Right kidney (tissue), 1 donor: ENCODE measurements around the gene CYP3A5.
"Not testable (repeated sequence)": the region's sequence is repeated elsewhere in the genome, so short reads cannot be mapped to it uniquely, and the experiment has no call there.

ENCODE experiments used
- DNase-seq: peaks from one replicate; pipeline ENCODE4 v3.0.0-alpha.2; 2016

The CYP3A5 gene

DNA sequence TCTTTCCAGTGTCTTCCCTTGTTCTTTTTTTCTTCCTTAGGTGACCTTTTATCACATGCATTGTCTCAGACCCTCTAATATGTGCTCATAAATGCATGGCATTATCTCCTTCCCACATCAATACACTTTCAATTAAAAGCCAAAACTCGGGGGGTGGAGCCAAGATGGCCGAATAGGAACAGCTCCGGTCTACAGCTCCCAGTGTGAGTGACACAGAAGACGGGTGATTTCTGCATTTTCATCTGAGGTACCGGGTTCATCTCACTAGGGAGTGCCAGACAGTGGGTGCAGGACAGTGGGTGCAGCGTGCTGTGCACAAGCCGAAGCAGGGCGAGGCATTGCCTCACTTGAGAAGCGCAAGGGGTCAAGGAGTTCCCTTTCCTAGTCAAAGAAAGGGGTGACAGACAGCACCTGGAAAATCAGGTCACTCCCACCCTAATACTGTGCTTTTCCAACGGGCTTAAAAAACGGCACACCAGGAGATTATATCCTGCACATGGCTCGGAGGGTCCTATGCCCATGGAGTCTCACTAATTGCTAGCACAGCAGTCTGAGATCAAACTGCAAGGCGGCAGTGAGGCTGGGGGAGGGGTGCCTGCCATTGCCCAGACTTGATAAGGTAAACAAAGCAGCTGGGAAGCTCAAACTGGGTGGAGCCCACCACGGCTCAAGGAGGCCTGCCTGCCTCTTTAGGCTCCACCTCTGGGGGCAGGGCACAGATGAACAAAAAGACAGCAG is 6.2 kb upstream of the CYP3A5 start:
- not testable (repeated sequence) for DNase-seq

DNA sequence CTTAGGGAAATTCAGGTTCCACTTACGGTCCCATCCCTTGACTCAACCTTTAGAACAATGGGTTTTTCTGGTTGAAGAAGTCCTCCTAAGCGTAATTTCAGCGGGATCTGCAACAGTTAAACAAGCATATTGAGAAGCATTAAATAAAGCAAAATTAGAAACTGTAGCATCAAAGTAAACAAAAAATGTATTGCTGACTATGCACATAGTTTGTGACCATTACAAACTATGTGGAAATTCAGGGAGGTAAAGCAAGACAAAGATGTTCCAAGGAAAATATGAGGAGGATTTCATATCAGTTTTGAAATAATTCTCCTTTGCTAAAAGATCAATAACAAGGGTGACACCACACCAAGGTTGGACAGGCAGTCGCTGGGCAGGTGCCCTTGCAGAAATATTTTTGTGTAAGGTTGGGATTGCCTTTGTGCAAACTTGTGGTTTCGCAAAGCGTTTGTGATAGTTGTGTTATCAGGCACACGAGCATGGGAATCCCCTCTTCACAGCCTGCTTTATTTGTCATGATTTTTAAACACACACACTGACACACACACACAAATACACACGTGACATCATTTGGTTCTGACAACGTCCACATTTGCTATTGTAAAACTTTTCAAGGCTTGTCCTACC is 5.4 kb upstream of the CYP3A5 start:
- DNase-seq = no peak

DNA sequence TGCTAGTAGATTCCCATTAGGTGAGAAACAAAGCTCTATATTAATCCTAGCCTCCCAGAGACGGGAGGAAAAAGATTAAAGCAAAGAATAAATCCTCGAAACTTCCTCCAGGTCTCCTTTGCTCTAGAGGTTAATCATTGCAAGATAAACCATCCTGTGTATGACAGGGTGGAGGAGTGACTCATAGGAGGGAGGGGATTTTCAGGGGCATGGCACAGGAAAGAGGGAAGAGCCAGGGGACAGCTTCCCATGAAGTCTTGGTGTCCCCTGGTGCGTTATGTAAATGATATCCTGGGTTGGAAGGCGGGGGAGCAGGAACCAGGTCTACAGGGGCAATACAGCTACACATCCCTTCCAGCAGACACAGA is 780 bp downstream of the CYP3A5 start:
- DNase-seq = peak; percentile 9

DNA sequence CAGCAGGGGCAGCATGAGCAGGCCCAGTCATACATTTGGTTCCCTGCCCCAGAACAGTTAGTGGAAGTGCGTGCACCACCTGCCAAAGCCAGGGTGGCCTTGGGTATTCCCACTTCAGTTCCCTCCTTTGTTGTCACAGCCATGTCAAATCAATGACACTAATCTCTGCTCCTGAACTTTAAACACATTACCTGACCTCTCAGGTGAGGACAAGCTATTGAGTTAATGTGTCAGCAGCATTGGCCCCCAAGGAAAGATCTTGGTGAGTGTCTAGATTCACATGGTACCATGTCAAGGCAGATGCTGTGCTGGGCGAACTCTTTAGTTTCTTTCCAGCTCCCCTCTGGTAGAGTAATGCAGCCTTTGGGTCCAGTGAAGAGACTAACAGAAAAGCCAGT is 2.1 kb downstream of the CYP3A5 start:
- DNase-seq = no peak

DNA sequence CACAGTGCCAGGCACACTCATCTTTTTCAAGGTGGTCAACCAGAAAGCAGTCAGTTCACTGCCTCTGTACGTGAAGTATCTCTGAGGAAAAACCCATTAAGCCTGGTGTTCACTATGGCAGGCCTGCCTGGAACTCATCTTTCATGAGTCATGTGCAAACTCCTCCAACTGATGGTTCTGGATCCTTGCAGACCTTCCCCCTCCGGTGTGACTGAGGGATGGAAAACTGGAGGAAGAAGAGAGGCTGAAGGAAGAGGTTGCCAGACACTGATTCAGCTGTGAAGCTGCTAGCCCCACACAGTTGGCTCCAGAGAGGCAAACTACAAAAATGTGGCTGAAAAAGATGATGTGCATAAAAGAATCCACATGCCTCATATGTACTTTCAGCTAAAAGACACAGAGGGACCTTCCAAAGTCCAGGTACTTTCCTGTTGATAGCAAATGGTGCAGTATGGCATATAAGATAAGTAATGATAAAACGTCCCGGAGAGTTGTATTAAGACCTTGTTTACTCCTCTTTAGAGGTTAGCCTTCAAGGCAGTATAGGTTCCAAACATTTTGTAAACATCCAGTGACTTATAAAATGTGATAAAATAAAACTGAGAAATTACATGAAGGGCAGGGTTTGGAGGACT is 2.7 kb downstream of the CYP3A5 start:
- no peak for DNase-seq

DNA sequence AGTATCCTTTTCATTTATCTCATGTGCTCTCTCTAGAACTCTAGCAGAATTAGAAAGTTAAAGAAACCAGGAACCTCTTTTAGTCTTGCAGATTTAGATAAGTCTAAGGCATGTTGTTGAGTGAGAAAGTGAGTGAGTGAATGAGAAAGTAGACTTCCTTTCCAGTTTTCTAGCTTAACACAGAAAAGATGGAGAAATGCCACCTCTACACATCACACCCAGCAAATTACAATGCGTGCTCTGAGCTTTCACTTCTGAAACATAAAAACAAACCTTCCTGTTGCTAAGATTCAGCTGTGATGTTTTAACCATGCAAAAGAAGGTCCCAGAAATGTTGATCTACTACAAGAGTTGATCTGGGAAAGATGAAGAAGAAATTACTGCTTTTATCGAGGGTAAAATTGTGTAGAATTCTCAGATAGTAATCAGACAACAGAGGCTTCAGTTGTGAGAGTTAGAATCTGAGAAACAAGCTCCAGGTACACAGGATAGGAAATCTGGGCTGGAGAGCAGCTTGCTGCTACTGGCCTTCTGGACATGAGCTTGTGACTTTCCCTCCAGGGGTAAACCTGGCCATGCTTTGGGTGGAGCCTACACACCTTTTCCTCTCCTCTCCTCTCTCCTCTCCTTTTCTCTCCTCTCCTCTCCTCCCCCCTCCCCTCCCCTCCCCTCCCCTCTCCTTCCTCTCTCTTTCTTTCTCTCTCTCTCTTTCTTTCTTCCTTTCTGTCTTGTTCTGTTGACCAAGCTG is 4.6 kb downstream of the CYP3A5 start:
- DNase-seq = no peak

DNA sequence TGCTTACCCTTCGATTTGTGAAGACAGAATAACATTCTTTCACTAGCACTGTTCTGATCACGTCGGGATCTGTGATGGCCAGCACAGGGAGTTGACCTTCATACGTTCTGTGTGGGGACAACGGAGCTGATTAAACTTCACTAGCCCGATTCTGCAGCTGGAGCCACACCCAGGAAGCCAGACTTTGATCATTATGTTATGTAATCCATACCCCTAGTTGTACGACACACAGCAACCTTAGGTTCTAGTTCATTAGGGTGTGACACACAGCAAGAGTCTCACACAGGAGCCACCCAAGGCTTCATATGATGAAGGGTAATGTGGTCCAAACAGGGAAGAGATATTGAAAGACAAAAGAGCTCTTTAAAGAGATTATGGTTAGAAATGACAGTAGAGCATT is 7.2 kb downstream of the CYP3A5 start:
- DNase-seq = no peak

DNA sequence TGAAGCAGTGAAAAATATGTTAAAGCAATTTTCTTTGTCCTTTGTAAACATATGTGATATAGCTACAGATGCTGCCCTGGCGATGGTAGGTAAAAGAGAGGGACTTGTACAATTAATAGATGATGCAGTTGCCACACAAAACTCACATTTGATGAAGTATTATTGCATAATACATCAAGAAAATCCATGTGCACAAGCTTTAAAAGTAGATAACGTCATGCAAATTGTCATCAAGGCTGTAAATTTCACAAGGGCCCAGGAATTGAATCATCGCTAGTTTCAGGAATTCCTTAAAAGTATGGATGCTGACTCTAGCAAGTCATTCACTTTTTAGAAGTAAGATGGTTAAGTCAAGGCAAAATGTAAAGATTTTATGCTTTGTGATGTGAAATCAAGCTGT is 10.0 kb downstream of the CYP3A5 start:
- DNase-seq = no peak

DNA sequence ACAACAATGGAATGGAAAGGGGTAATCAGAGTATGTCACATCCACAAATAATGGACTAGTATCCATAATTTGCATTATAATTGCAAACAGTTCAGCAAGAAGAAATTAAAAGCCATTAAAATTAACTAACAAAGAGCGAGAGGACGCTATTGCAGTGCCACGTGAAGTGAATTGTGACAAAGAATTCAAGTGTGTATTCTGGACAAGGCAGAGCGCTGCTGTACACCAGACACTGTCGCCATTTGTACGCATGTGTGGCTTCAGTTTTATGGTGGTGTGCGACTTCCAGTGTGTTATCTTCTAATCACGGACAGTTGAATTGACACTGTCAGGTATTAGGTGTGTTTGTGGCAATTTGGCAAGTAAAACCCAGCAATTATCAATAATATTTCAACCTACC is 11.3 kb downstream of the CYP3A5 start:
- DNase-seq = no peak

DNA sequence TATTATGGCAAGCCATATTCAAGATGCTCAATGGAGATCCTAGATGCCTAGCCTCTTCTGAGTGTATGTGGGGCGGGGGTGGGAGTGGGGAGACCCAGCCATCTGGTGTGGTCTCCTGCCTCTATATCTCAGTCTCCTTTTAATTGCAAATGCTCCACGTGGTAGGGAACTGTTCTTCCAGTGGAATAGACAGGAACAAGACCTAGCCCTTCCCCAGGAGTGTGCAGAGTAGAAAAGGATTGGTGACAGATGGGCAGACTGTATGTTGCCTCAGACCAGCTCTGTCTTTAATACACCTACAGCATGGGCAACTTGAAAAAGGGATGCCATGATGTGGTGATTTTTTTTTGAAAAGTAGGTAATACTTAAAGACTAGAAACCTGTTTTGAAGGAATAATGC is 12.6 kb downstream of the CYP3A5 start:
- DNase-seq = no peak

DNA sequence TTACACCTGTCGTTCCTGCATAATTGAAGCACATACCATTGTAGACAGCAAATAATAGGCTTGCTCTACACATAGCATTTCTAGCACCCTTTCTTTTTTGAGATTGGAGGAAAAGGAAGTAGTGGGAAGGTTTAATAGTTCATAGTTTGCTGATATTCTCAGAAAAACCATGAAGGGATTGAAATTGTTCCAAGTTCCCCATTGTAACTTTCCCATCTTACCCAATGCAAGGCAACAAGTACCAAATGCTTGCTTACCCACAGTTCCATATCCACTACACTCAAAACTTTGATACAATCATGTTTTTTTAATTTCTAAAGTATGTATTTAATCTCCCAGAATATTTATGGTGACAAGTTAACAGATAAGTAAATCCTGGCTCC is 13.8 kb downstream of the CYP3A5 start:
- no peak for DNase-seq

DNA sequence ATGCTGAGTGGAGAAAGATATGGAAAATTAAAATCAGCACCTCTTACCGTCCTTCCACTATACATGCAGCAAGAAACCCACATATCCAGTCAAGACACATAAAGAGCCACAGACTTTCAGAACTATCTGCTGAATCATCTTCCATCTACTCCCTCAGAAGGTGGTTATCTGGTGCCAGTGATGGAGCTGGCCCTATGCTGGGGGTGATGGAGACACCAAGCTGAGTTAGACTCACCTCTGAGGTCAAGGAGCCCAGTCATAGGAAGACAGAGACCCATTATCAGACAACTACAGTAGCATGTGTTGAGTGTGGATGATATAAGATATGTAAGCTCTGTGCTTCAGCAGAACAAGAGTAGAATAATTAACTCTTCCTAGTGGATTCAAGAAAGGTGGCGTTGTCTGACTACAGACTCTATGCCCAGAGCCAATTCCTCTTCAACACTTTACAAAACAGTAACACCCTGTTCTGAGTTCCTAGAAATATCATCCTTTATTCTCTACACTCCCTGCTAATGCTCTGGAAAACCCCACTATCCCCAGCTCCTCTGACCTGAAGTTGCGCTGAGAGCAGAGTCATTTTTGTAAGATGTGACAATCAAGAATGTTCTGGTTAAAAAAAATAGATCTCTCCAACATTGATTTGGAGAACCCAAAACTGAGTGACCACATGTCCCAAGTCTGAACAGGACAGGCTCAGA is 14.3 kb downstream of the CYP3A5 start:
- DNase-seq = no peak

DNA sequence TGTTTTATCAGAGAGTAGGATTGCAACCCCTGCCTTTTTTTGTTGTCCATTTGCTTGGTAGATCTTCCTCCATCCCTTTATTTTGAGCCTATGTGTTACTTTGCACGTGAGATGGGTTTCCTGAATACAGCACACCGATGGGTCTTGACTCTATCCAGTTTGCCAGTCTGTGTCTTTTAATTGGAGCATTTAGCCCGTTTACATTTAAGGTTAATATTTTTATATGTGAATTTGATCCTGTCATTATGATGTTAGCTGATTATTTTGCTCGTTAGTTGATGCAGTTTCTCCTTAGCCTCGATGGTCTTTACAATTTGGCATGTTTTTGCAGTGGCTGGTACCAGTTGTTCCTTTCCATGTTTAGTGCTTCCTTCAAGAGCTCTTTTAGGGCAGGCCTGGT is 21.9 kb downstream of the CYP3A5 start:
- DNase-seq = not testable (repeated sequence)

DNA sequence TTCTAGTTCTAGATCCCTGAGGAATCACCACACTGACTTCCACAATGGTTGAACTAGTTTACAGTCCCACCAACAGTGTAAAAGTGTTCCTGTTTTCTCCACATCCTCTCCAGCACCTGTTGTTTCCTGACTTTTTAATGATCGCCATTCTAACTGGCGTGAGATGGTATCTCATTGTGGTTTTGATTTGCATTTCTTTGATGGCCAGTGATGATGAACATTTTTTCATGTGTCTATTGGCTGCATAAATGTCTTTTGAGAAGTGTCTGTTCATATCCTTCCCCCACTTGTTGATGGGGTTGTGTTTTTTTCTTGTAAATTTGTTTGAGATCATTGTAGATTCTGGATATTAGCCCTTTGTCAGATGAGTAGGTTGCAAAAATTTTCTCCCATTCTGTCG is 25.2 kb downstream of the CYP3A5 start:
- DNase-seq = not testable (repeated sequence)

DNA sequence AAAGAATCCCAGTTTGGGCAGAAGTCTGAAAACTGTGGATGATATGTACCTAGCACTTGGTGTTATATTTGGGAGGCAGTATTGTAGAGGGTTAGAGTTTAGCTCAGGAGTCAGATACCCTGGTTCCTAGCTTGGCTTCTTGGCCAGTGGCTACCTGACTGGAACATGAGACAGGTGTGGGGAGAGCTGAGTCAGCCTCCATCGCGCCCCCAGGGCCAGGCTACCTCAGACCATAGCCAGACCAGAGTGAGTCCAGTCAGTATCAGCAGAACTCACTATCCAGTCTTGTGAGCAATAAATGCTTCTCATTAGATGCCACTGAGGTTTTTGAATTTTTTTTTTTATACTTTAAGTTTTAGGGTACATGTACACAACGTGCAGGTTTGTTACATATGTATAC is 26.0 kb downstream of the CYP3A5 start:
- DNase-seq = no peak

DNA sequence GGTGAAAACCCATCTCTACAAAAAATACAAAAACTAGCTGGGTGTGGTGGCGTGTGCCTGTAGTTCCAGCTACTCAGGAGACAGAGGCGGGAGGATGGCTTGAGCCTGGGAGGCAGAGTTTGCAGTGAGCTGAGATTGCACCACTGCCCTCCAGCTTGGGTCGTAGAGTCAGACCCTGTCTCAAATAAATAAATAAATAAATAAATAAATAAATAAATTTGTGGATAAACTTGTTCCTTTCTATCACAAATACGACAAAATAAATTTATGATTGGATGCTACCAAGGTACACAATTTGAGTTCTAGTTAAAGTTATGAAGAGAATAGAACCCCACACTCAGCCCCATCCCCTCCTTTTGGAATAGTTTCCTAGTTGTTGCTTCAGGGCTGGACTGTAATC is 26.5 kb downstream of the CYP3A5 start:
- DNase-seq = not testable (repeated sequence)

DNA sequence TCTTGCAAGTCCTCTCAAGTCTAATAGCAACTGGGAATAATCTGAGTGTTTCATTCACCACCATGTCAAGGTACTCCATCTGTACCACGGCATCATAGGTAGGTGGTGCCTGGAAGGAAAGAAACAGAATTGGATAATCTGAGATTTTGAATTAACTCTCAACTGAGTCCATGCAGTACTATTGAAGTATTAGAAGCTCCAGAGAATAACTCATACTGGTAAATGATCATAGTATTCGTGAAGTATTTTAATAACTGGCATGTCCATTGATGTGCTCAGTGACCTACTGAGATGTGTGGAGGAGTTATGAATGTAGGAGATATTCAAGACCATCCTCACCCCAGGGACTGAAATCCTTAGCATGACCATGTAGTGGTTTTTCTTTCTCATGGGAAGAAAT is 27.1 kb downstream of the CYP3A5 start:
- no peak for DNase-seq

DNA sequence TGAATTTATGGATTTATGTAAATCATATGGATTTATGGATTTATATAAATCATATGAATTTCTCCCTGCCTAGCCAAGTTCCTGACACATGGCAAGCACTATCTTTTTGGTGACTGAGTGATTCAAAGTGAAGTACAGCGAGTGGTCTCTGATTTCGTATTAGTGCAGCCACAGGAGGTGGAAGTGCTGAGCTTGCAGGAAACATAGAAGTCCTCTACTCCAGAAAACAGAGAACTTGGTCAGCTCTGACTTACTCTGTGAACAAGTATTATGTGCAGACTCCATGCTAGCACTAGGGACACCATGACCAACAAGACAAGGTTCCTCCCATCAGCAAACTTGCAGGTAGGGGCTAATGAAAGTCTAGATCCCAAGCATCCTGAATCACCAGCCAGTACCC is 28.5 kb downstream of the CYP3A5 start:
- no peak for DNase-seq

DNA sequence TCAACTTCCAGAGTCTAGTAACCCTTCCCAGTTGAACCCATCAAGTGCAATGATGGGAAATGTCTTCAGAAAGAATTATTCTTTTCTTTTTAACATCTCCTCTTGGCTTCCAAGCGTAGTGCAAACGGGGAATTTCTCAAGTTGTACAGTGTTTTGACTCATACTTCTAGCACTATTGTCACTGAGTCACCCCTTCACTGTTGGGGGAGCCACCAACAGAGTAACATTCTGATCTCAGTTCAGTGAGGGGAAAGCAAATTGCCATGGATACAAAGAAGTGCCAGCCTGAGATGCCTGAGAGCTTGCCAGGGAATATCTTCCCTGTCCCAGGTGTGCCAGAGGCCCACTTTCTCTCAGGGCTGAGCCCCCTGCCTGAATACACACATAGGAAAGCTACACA is 31.0 kb downstream of the CYP3A5 start:
- DNase-seq = no peak

DNA sequence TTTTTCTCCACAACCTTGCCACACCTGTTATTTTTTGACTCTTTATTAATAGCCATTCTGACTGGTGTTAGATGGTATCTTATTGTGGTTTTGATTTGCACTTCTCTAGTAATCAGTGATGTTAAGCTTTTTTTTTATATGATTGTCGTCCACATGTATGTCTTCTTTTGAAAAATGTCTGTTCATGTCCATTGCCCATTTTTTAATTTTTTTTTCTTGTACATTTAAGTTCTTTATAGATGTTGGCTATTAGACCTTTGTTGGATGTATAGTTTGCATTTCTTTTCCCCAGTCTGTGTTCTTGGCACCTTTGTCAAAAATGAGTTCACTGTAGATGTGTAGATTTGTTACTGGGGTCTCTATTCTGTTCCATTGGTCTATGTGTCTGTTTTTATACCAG is 34.2 kb downstream of the CYP3A5 start:
- DNase-seq = no peak

DNA sequence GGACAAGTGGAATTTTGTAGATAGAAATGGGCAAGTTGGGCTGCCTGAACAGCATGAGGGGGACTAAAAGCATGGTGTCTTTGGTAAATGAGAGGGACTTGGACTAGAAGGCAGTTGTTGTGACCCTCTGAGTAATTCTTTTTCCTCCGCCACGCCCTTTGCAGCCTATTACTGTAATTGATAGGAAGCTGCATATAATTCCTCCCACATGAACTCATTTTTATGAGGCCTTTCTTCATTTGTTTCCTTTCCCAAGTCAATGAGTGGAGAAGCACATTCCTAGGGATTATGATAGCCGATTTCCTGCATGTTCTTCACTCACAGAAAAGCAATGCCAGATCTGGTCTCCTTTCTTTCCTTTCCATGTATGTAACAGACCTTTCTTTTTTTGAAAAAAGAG is 35.4 kb downstream of the CYP3A5 start:
- no peak for DNase-seq

DNA sequence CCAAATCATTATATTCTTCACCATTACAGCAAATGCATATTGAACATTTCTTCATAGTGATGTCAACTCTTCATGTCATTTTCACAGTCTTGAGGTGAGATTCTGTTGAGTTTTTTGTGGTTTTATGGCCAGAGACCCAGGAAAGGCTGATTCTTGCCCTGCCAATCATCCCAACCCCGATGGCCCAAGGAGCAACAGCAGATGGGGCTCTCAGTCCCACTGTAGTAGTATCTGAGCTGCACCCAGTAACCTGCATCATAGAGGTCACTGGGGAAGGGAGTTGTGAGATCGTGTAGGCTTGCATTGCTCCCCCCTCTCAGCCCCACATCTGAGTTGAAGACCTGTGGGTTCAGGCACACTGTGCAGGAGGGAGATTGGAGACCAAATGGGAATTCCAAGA is 36.3 kb downstream of the CYP3A5 start:
- DNase-seq = no peak

DNA sequence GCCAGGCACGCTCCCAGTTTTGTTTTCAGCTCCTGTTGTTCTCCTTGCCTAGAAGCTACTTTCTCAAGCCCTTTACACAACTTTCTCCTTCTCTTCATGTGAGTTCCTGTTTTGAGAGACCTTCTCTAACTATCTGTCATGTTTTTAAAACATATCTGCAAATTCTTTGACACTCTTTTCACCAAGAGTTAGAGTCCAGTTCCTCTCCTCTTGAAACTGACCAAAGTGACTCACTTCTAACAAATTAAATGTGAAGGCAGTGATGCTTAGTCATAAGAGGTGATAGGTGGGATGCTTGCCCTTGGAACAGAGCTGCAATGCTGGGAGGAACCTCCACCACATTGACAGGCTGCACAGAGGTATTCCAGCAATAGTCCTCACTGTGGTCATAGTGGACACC is 37.8 kb downstream of the CYP3A5 start:
- no peak for DNase-seq
